ENCODE results near the gene NIPBL.

NIPBL gene

DNA sequence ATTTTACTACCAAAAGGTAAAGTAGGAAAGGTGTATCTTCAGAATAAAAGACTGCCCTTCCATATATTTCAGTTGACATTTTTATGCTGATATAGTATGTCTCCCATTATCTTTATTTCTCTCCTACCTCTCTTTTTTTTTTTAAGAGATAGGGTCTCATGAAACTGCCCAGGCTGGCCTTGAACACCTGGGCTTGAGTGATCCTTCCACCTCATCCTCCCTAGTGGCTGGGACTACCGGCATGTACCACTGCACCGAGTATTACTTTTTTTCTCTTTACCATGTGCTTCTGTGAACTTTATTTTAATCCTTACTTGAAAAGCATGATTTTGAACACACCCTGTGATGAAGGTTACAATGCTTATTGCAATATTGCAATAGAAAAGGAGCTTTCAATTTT, 42.7 kb downstream of the NIPBL start:
- Histone ChIP-seq H3K36me3 (ENCODE audit: control insufficient read depth in 4 of 4, insufficient read depth in 4 of 4, low read length in 3 of 4) (no peaks in the 10 kb centered on the region), H3K9me3 (ENCODE audit: control extremely low read depth in 1 of 5, control insufficient read depth in 4 of 5, insufficient read depth in 2 of 5, low read depth in 1 of 5, low read length in 4 of 5) (no peaks in the 10 kb centered on the region), H3K4me3 (ENCODE audit: control insufficient read depth in 1 of 7, extremely low read depth in 1 of 7, insufficient read depth in 4 of 7, low read depth in 2 of 7, low read length in 6 of 7) (no peak overlapping the region), H3K27me3 (replicated peaks in 2 of 5; ENCODE audit: control insufficient read depth in 4 of 5, insufficient read depth in 5 of 5, low read length in 4 of 5) (no peaks in the 10 kb centered on the region), H3K4me1 (ENCODE audit: control extremely low read depth in 1 of 4, control insufficient read depth in 4 of 4, insufficient read depth in 4 of 4, low read length in 3 of 4) (peaks cover 0 to 1% (median 0%) of the 10 kb centered on the region in 4 experiments), H3K27ac (ENCODE audit: insufficient read depth in 1 of 2, low read depth in 1 of 2, low read length in 2 of 2, poor library complexity in 1 of 2, severe bottlenecking in 2 of 2) (no peak overlapping the region)
- WGBS (ENCODE audit: insufficient coverage) = 74% methylated on average over 2 of the region's 2 CpGs
- no peak for DNase-seq
- ChIA-PET CTCF (interaction anchor here (1.2 kb wide), 1 partner anchor 18 kb away, joined by 3 read pairs; no protein-coding TSS in a partner anchor), POLR2A (no interaction called here)

DNA sequence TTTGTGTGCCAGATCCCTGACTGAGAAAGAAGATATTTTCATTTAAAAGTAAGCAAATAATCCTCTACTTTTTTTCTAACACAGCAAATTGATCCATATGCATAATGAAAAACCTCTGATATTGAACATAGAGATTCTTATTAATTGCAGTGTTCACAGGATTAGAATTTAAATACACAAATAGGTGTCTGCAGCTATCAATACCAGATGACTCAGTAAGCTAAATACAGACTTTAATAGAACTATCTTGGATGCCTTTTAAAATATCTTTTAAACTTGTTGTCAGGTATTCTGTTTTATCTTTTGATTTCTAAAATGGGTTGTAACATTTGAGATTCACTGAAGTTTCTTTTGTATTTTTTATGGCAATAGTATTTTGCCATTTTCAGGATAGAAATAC, 43.1 kb downstream of the NIPBL start:
- no peaks in the 10 kb centered on the region for H3K36me3 ChIP-seq (ENCODE audit: control insufficient read depth in 4 of 4, insufficient read depth in 4 of 4, low read length in 3 of 4)
- CTCF ChIA-PET = no interaction called here
- no peaks in the 10 kb centered on the region for H3K27me3 ChIP-seq (replicated peaks in 2 of 5; ENCODE audit: control insufficient read depth in 4 of 5, insufficient read depth in 5 of 5, low read length in 4 of 5)
- H3K27ac ChIP-seq (ENCODE audit: insufficient read depth in 1 of 2, low read depth in 1 of 2, low read length in 2 of 2, poor library complexity in 1 of 2, severe bottlenecking in 2 of 2) = no peak overlapping the region
- no peak for DNase-seq
- POLR2A ChIA-PET = no interaction called here
- peaks cover 0 to 1% (median 0%) of the 10 kb centered on the region in 4 experiments for H3K4me1 ChIP-seq (ENCODE audit: control extremely low read depth in 1 of 4, control insufficient read depth in 4 of 4, insufficient read depth in 4 of 4, low read length in 3 of 4)
- no peaks in the 10 kb centered on the region for H3K9me3 ChIP-seq (ENCODE audit: control extremely low read depth in 1 of 5, control insufficient read depth in 4 of 5, insufficient read depth in 2 of 5, low read depth in 1 of 5, low read length in 4 of 5)
- H3K4me3 ChIP-seq (ENCODE audit: control insufficient read depth in 1 of 7, extremely low read depth in 1 of 7, insufficient read depth in 4 of 7, low read depth in 2 of 7, low read length in 6 of 7) = no peak overlapping the region

- POLR2A ChIA-PET = no interaction called here
- CTCF ChIA-PET = no interaction called here
- no peaks in the 10 kb centered on the region for H3K4me1 ChIP-seq (ENCODE audit: control extremely low read depth in 1 of 4, control insufficient read depth in 4 of 4, insufficient read depth in 4 of 4, low read length in 3 of 4)
Observed at GRCh38 chr5:36928947-36929346, 52.4 kb downstream of the NIPBL start.

GRCh38 chr5:36929438-36929837, 52.9 kb downstream of the NIPBL start:
- CTCF ChIA-PET = no interaction called here

More at GRCh38 chr5:36928947-36929346, 52.4 kb downstream of the NIPBL start:
- DNase-seq = peak in 2 of 3 donors; percentile 13 to 50
- H3K27me3 ChIP-seq (replicated peaks in 2 of 5; ENCODE audit: control insufficient read depth in 4 of 5, insufficient read depth in 5 of 5, low read length in 4 of 5) = no peaks in the 10 kb centered on the region
- no CpG with 5 or more reads among the region's 1 CpG for WGBS (ENCODE audit: insufficient coverage)
- peaks cover 0 to 8% (median 2%) of the 10 kb centered on the region in 5 experiments for H3K9me3 ChIP-seq (ENCODE audit: control extremely low read depth in 1 of 5, control insufficient read depth in 4 of 5, insufficient read depth in 2 of 5, low read depth in 1 of 5, low read length in 4 of 5)
- no peak overlapping the region for H3K4me3 ChIP-seq (ENCODE audit: control insufficient read depth in 1 of 7, extremely low read depth in 1 of 7, insufficient read depth in 4 of 7, low read depth in 2 of 7, low read length in 6 of 7)
- no peaks in the 10 kb centered on the region for H3K36me3 ChIP-seq (ENCODE audit: control insufficient read depth in 4 of 4, insufficient read depth in 4 of 4, low read length in 3 of 4)
- H3K27ac ChIP-seq (ENCODE audit: insufficient read depth in 1 of 2, low read depth in 1 of 2, low read length in 2 of 2, poor library complexity in 1 of 2, severe bottlenecking in 2 of 2) = no peak overlapping the region

DNA sequence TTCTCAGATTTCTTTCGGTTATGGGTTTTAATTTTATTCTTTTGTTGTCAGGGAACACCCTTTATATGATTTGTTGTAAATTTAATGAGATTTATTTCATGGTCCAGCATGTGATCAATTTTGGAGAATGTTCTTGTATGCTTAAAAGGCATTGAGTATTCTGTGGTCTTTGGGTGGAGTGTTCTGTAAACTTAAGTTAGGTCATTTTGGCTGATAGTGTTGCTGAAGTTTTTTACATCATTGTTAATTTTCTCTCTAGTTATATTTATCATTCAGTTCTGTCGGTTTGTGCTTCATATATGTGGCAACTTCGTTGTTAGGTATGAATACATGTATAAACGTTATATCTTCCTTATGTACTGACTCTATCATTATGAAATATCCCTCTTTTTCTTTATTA, 55.5 kb downstream of the NIPBL start:
- Histone ChIP-seq H3K4me3 (ENCODE audit: control insufficient read depth in 1 of 7, extremely low read depth in 1 of 7, insufficient read depth in 4 of 7, low read depth in 2 of 7, low read length in 6 of 7) (no peak overlapping the region), H3K9me3 (ENCODE audit: control extremely low read depth in 1 of 5, control insufficient read depth in 4 of 5, insufficient read depth in 2 of 5, low read depth in 1 of 5, low read length in 4 of 5) (peaks cover 0 to 8% (median 2%) of the 10 kb centered on the region in 5 experiments), H3K27me3 (replicated peaks in 2 of 5; ENCODE audit: control insufficient read depth in 4 of 5, insufficient read depth in 5 of 5, low read length in 4 of 5) (no peaks in the 10 kb centered on the region), H3K4me1 (ENCODE audit: control extremely low read depth in 1 of 4, control insufficient read depth in 4 of 4, insufficient read depth in 4 of 4, low read length in 3 of 4) (no peaks in the 10 kb centered on the region), H3K36me3 (ENCODE audit: control insufficient read depth in 4 of 4, insufficient read depth in 4 of 4, low read length in 3 of 4) (peaks cover 0 to 5% (median 0%) of the 10 kb centered on the region in 4 experiments), H3K27ac (ENCODE audit: insufficient read depth in 1 of 2, low read depth in 1 of 2, low read length in 2 of 2, poor library complexity in 1 of 2, severe bottlenecking in 2 of 2) (no peak overlapping the region)
- WGBS (ENCODE audit: insufficient coverage) = no CpG with 5 or more reads among the region's 4 CpGs
- DNase-seq = no peak
- ChIA-PET CTCF (interaction anchor here (0.7 kb wide), 1 partner anchor 23 kb away, joined by 4 read pairs; no protein-coding TSS in a partner anchor), POLR2A (no interaction called here)

More at GRCh38 chr5:36929438-36929837, 52.9 kb downstream of the NIPBL start:
- POLR2A ChIA-PET = no interaction called here
- Histone ChIP-seq H3K36me3 (ENCODE audit: control insufficient read depth in 4 of 4, insufficient read depth in 4 of 4, low read length in 3 of 4) (no peaks in the 10 kb centered on the region), H3K9me3 (ENCODE audit: control extremely low read depth in 1 of 5, control insufficient read depth in 4 of 5, insufficient read depth in 2 of 5, low read depth in 1 of 5, low read length in 4 of 5) (peaks cover 0 to 8% (median 2%) of the 10 kb centered on the region in 5 experiments), H3K27ac (ENCODE audit: insufficient read depth in 1 of 2, low read depth in 1 of 2, low read length in 2 of 2, poor library complexity in 1 of 2, severe bottlenecking in 2 of 2) (no peak overlapping the region), H3K27me3 (replicated peaks in 2 of 5; ENCODE audit: control insufficient read depth in 4 of 5, insufficient read depth in 5 of 5, low read length in 4 of 5) (no peaks in the 10 kb centered on the region), H3K4me1 (ENCODE audit: control extremely low read depth in 1 of 4, control insufficient read depth in 4 of 4, insufficient read depth in 4 of 4, low read length in 3 of 4) (no peaks in the 10 kb centered on the region), H3K4me3 (ENCODE audit: control insufficient read depth in 1 of 7, extremely low read depth in 1 of 7, insufficient read depth in 4 of 7, low read depth in 2 of 7, low read length in 6 of 7) (no peak overlapping the region)
- no peak for DNase-seq

GRCh38 chr5:36932699-36933098, 56.1 kb downstream of the NIPBL start:
- Histone ChIP-seq H3K4me3 (ENCODE audit: control insufficient read depth in 1 of 7, extremely low read depth in 1 of 7, insufficient read depth in 4 of 7, low read depth in 2 of 7, low read length in 6 of 7) (no peak overlapping the region), H3K27me3 (replicated peaks in 2 of 5; ENCODE audit: control insufficient read depth in 4 of 5, insufficient read depth in 5 of 5, low read length in 4 of 5) (no peaks in the 10 kb centered on the region), H3K36me3 (ENCODE audit: control insufficient read depth in 4 of 4, insufficient read depth in 4 of 4, low read length in 3 of 4) (peaks cover 0 to 5% (median 0%) of the 10 kb centered on the region in 4 experiments), H3K4me1 (ENCODE audit: control extremely low read depth in 1 of 4, control insufficient read depth in 4 of 4, insufficient read depth in 4 of 4, low read length in 3 of 4) (no peaks in the 10 kb centered on the region), H3K27ac (ENCODE audit: insufficient read depth in 1 of 2, low read depth in 1 of 2, low read length in 2 of 2, poor library complexity in 1 of 2, severe bottlenecking in 2 of 2) (no peak overlapping the region), H3K9me3 (ENCODE audit: control extremely low read depth in 1 of 5, control insufficient read depth in 4 of 5, insufficient read depth in 2 of 5, low read depth in 1 of 5, low read length in 4 of 5) (peaks cover 0 to 8% (median 2%) of the 10 kb centered on the region in 5 experiments)
- ChIA-PET CTCF (no interaction called here), POLR2A (no interaction called here)
- no peak for DNase-seq
- WGBS (ENCODE audit: insufficient coverage) = no CpG with 5 or more reads among the region's 1 CpG

GRCh38 chr5:36934740-36935356, 58.3 kb downstream of the NIPBL start:
- WGBS (ENCODE audit: insufficient coverage) = 56% methylated on average over 3 of the region's 3 CpGs
- Histone ChIP-seq H3K36me3 (ENCODE audit: control insufficient read depth in 4 of 4, insufficient read depth in 4 of 4, low read length in 3 of 4) (peaks cover 0 to 9% (median 0%) of the 10 kb centered on the region in 4 experiments), H3K27me3 (replicated peaks in 2 of 5; ENCODE audit: control insufficient read depth in 4 of 5, insufficient read depth in 5 of 5, low read length in 4 of 5) (no peaks in the 10 kb centered on the region), H3K27ac (ENCODE audit: insufficient read depth in 1 of 2, low read depth in 1 of 2, low read length in 2 of 2, poor library complexity in 1 of 2, severe bottlenecking in 2 of 2) (no peak overlapping the region), H3K9me3 (ENCODE audit: control extremely low read depth in 1 of 5, control insufficient read depth in 4 of 5, insufficient read depth in 2 of 5, low read depth in 1 of 5, low read length in 4 of 5) (peaks cover 0 to 8% (median 2%) of the 10 kb centered on the region in 5 experiments), H3K4me3 (ENCODE audit: control insufficient read depth in 1 of 7, extremely low read depth in 1 of 7, insufficient read depth in 4 of 7, low read depth in 2 of 7, low read length in 6 of 7) (no peak overlapping the region), H3K4me1 (ENCODE audit: control extremely low read depth in 1 of 4, control insufficient read depth in 4 of 4, insufficient read depth in 4 of 4, low read length in 3 of 4) (peaks cover 0 to 2% (median 0%) of the 10 kb centered on the region in 4 experiments)
- no peak for DNase-seq
- ChIA-PET CTCF (interaction anchor here (1.8 to 2.0 kb wide), 2 partner anchors 10 to 12 kb away, joined by 5 to 8 read pairs; no protein-coding TSS in a partner anchor), POLR2A (no interaction called here)

Data from common myeloid progenitor, CD34-positive (primary cell).